ENCODE results near the gene LRRC70.
"Not testable (repeated sequence)": the region's sequence is repeated elsewhere in the genome, so short reads cannot be mapped to it uniquely, and the experiment has no call there.

Gene LRRC70, protein sequence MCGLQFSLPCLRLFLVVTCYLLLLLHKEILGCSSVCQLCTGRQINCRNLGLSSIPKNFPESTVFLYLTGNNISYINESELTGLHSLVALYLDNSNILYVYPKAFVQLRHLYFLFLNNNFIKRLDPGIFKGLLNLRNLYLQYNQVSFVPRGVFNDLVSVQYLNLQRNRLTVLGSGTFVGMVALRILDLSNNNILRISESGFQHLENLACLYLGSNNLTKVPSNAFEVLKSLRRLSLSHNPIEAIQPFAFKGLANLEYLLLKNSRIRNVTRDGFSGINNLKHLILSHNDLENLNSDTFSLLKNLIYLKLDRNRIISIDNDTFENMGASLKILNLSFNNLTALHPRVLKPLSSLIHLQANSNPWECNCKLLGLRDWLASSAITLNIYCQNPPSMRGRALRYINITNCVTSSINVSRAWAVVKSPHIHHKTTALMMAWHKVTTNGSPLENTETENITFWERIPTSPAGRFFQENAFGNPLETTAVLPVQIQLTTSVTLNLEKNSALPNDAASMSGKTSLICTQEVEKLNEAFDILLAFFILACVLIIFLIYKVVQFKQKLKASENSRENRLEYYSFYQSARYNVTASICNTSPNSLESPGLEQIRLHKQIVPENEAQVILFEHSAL

DNA sequence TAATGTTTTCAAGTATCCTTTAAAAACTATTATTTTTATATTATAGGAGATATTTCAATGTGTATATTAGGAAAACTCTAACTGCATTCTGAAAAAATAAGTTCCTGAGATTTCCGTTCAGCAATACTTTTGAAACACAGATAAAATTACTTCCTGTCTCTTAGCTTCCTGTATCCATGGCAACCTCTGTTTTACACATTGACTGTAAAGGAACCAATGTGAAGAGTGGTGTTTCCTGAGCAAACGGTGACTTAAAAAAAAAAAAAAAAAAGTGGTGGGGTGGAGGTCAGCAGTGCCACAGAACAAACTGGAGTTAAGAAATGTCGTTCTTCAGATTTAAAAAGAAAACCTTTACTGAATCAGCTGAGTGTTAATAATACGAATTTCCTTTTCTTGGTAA lies at the start of gene LRRC70:
Gene LRRC70, plus strand, starts transcription at position 280 of the 400 bp plus-strand sequence. CDS start 620 bp downstream, outside the sequence.
- peak; percentile 11 for DNase-seq (ENCODE audit: low spot score)

DNA sequence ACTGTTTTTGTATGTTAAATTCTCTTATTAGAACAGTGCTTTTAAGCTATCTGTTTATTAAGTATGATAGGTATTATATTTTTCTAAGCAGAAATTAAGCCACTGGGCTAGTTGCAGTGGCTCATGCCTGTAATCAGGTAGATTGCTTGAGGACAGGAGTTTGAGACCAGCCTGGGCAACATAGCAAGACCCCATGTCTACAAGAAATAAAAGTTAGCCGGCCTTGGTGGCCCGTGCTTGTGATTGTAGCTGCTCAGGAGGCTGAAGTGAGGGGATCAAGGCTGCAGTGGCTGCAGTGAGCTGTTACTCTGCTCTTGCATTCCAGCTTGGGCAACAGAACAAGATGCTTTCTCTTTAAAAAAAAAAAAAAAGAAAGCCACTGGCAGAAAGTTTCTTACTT lies 45.0 kb upstream of the LRRC70 start:
- DNase-seq (ENCODE audit: low spot score) = no peak

DNA sequence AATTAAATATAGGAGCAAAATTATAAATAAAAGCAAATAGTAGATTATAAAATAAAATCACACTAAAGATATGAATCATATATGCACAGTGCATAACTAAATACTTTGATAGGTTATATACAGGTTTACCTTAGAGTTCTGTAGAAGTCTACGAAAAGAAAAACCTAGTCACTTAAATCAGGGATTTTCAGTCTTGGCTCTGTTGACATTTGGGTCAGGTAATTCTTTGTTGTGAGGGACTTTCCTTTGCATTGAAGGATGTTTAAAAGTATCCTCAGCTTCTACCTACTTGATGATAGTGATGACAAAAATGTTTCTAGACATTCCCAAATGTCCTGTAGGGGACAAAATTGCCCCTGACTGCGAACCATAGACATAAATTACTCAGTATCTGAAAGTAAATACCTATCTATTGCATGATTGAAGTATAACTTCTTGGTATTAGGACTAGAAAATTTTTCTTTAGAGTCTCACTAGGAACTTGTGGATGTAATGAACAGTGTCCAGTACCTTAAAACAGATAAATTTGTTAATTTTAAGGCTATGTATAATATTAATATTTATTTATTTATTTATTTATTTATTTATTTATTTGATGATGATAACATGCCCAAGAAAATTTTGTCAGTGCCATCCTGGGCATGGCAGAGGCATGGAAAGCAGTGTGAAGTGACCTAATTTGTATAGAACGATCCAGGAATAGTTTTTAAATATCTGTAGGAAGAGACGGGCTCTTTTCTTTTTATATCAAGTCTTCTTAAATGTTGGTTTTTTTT lies 44.0 kb upstream of the LRRC70 start:
- DNase-seq (ENCODE audit: low spot score) = no peak

DNA sequence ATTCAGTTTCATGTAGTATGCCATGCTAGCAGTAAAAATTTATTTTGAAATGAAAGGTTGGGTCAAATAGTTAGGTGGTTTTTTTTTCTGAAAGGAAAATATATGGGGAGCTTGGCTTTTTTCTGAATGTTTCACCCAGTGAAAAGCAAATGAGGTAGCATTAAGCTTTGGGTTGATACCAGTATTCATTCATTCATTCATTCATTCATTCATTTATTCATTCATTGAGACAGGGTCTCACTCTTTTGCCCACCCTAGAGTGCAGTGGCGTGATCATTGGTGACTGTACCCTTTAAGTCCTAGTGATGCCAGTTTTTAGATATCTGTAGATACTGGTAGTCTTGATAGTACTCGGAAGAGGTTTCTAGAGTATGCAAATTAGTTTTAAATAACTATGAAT lies 42.4 kb upstream of the LRRC70 start:
- no peak for DNase-seq (ENCODE audit: low spot score)

DNA sequence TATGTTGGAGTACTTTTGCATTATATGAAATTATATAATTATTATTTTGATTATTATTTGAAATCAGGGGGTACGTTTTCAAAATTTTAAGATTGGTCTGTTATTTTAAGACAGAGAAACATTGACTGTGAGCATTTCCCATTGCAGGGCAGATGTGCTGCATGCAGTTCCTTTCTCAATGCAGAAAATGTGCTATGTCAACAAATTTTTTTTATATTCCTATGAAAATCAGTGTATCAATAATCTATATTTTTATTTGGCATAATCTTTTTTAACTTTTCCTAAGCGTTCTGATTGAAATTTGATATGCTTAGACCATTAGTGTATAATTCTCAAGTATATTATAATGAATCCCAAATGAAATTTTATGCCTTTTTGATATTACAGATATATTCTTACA lies 41.8 kb upstream of the LRRC70 start:
- DNase-seq (ENCODE audit: low spot score) = no peak

DNA sequence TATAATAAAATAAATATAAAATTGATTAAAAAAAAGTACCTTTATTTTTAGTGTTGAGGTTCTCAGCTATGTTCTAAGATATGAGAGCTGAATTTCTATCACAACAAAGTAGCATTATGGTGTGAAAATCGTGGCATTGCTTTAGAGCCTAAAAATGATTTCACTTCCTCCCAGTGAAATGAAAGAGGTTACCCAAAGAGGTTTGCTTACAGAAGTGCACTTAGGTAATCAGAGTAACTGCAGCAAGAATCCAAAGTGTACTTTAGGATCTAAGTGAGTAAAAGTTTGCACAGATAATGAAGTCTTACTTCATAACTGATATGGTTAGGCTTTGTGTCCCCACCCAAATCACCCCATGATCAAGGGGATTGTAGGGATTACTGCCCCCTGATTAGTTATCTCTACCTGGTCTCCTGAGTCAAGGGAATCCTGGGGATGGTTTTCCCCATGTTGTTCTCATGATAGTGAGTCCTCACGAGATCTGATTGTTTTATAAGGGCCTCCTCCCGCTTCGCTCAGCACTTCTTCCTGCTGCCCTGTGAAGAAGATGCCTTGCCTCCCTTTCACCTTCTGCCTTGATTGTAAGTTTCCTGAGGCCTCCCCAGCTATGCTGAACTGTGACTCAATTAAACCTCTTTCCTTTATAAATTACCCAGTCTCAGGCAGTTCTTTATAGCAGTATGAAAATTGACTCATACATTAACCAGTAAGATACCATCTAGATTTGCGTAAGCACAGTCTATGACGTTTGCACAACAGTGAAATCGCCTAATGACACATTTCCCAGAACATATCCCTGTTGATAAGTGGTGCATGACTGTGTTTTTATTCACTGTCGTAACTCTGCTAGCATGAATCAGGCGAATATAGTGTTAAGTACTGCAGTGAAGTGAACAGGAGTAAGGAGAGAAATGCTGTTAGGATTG lies 40.3 kb upstream of the LRRC70 start:
- DNase-seq (ENCODE audit: low spot score) = peak; percentile 88

DNA sequence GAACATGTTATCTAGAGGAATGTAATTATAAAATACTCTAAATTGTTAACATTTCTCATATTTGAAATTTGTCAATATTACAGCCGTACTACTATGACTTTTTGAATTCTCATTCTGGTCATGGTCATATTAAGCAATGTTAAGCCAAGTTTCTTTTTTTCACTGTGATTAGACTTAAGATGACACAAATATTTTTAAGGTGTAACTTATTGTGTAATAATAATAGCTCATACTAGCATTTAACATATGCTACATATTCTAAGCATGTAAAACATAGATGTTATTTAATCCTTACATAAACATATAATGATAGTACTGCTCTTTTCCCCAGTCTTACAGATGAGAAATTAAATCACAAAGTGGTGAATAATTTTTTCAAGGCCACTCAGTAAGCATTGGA lies 35.9 kb upstream of the LRRC70 start:
- no peak for DNase-seq (ENCODE audit: low spot score)

DNA sequence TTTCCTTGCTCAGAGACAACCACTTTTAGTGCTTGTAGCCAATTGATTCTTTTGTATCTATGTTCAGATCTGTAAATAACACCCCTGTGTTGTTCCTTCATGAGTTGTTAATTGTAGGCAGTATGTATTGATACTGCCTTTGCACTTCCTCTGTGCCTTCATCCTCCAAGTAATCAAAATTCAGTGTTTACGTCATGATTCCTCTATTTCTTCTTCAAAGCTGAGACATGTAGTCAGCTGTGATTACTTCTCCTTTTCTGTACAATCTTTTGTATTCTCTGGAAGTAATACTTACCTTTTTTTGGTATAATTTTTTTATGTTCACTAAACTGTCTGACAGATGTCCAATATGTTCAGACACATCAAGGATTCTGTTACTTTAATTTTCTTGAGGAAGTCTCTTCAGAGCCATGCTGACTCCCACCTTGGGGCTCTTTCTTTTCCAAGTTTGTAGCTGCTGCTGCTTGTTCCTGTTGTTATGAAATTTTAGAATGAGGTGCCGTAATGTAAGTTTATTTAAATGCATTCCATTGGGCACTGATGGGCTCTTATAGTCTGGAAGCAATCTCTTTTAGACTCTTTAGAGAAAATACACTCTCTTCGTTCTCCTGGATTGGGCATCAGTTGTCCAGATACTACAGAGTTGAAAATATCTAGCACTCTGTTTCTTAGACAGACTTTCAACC lies 30.5 kb upstream of the LRRC70 start:
- DNase-seq (ENCODE audit: low spot score) = no peak

DNA sequence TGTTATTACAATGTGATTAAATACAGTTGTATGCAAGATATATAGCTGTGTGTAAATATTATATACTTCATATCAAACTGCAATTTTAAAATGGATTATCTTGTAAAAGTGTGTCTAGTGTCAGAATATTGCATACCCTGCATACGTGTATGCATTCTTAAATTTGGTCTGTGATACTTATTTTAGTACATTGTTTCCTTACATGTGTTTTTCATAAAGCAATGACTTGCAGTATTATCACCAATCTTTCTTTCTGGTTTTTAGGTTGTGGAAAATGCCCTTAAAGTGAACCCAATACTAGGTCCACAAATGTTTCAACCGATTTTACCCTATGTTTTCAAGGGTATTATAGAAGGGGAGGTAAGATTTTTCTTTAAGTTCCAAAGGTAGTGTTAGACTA lies 28.5 kb upstream of the LRRC70 start:
- no peak for DNase-seq (ENCODE audit: low spot score)

DNA sequence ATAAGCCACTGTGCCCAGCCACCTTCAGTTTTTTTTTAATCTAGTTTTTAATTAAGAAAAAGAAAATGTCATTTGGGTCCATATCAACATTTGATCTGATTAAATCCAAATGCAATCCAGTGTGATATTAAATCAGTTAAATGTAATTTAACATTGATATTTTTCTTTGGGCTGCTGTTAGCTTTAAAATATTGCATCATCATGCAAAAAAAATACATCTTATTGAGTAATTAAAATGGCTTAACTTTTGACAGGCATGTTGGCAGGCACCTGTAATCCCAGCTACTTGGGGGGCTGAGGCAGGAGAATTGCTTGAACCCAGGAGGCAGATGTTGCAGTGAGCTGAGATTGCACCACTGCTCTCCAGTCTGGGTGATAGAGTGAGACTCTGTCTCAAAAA lies 22.7 kb upstream of the LRRC70 start:
- DNase-seq (ENCODE audit: low spot score) = no peak

DNA sequence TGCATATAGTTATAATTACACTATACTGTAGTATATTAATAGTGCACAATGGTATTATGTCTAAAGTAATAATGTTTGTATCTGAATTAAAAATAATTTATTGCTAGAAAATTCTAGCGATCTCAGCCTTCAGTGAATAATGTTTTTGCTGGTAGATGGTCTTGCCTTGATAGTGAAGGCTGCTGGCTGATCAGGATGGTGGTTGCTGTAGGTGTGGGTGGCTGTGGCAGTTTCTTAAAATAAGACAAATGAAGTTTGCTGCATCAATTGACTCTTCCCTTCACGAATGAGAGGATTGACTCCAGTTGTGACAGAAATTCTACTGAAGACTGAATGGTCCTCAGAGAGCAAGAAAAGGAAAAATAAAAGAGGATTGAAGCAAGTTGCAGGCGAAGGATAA lies 19.7 kb upstream of the LRRC70 start:
- DNase-seq (ENCODE audit: low spot score) = no peak

DNA sequence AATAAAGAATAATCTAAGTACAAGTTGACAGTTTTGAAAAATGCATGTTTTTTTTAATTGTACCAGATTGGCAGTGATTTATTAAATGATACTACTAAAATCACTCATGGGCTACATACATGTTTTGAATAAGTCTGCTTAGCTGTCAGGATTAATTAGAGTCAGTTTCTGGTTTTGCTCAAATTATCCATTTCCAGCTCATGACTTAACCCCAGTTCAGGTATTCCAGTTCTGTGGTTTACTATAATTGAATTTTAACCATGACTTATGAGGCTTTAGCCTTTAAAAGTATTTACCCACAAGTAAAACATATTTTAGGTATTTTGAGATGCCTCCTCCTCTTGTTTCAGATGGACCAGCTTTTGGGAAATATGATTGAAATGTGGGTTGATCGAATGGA lies 17.8 kb upstream of the LRRC70 start:
- no peak for DNase-seq (ENCODE audit: low spot score)

DNA sequence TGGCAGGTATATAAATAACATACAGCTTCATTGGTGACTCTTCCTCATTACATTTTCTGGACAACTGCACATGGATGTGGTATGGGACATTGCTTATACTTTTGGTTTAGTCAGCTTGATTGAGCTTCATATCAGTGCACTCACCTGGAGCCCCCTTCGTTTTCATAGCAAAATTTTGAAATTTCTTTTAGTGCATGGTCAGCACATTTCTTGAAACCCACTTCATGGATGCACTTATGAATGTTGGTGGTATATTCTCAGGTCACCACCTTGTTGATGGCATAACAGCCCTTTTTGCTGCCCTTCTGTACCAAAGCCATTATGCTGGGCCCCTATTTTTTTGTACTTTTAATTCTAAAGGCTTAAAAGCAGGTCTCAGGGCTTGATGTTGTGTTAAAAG lies 16.7 kb upstream of the LRRC70 start:
- no peak for DNase-seq (ENCODE audit: low spot score)

DNA sequence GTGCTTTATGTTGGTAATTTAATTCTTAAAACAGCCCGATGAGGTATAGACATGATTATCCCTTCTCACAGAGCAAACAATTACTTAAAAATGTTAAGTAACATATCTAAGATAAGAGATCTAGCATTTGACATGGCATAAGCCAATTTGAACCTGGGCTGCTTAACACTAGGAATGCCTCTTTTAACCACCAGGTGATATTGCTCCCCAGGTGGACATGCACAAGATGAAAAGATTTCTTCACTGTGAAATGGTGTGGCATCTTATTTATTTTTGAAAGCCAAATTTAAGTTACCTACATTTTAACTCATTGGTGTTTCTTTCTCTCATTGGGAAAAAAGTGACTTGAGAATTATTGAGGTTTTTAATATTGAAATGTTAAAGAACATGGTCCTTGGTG lies 15.8 kb upstream of the LRRC70 start:
- DNase-seq (ENCODE audit: low spot score) = no peak

DNA sequence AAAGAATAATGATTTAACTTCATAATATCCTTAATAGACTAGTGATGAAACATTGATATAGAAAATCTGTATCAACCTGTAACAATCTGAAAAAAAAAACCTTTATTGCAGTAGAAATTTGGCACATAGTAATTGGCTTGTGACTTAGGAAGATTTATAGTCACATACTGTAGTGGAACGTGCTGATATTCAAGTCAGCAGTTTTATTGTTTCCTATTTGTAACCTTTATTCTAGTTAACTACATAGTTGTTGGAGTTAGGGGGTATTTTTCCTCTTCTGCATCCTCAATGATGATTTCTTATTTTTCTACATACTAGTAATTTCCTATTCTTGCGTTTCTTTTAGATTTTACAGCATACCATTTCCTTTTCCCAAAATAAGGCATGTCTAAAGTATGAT lies 14.5 kb upstream of the LRRC70 start:
- no peak for DNase-seq (ENCODE audit: low spot score)

DNA sequence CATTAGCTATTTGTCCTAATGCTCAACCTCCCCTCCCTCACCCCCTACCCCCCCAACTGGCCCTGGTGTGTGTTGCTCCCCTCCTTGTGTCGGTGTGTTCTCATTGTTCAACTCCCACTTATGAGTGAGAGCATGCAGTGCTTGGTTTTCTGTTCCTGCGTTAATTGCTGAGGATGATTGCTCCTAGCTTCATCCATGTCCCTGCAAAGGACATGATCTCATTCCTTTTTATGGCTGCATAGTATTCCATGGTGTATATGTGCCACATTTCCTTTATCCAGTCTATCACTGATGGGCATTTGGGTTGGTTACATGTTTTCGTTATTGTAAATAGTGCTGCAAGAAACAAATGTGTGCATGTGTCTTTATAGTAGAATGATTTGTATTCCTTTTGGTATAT lies 12.9 kb upstream of the LRRC70 start:
- not testable (repeated sequence) for DNase-seq (ENCODE audit: low spot score)

DNA sequence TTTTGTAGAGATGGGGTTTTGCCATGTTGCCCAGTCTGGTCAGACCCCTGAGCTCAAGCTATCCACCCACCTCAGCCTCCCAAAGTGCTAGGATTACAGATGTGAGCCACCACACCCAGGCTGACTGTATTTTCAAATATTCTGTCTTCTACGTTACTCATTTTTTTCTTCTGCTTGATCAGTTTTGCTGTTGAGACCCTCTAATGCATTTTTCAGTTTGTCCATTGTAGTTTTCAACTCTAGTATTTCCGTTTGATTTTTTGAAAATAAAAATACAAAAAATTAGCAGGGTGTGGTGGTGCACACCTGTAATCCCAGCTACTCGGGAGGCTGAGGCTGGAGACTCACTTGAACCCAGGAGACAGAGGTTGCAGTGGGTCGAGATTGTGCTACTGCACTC lies 10.5 kb upstream of the LRRC70 start:
- DNase-seq (ENCODE audit: low spot score) = no peak

DNA sequence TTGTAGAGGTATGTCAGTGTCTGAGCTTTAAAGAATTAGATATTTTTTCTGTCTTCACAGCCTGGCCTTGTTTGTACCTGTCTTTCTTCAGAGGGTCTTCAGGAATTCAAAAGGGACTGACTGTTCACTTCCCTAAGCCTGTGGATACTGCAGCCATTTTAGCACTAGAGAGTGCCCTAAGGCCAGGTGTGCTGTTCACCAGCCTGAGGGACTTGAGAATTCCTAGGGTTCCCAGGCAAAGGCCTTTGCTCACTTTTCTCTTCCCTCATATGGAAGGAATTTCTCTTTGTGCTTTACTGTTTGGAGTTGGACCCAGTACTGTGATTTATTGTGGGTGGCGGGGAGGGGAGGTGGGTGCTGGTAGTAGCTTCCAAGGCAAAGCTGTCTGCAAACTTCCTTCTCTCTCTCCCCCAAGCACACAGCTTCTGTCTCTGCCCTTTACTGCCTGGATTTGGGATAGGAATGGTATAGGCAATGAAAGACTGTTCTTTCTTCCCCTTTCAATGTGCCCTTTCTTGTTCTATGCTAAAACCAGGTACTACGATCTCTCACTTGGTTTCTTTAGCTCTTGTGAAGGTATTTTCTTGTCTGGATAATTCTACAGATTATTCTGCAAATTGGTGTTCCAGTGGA lies 9.7 kb upstream of the LRRC70 start:
- no peak for DNase-seq (ENCODE audit: low spot score)

DNA sequence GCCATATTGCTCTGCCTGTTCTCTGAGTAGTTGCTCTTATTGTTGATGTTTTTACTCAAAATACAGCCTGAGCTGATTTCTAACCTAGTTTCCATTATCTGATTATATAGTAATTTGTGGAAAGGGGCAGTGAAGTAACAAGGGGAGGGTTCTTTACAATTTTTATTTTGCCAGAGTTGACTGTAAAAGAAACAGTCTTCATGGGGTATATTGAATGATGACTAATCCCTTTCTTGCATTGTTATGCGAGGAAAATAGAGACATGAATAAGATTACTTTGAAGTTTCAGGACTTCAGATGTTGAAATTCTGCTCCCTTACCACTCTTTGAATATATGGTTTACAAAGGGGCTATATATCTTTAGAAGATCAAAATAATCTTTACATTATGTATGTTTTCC lies 9.1 kb upstream of the LRRC70 start:
- DNase-seq (ENCODE audit: low spot score) = no peak

DNA sequence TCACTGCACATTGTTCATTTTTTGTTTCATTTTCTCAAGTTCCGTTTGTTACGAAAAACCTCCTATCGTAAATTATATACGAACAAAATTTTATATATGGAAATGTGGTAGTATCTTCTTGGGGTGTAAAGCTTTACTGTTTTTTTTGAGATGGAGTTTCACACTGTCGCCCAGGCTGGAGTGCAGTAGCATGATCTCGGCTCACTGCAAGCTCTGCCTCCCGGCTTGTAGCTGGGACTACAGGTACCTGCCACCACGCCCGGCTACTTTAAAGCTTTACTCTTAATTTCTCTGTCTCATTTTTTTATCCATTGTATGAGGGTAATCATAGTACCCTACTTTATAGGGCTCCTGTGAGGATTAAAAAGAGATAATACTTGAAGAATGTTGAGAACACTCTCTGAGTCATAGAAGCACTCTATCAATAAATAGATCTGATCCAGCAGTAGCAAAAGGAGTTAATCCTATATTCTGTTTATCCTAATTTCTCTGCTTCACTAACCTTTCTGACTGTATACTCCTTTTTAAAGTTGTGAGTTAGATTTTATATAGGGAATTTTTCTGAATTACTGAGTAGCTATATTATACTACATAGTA lies 5.6 kb upstream of the LRRC70 start:
- DNase-seq (ENCODE audit: low spot score) = no peak

DNA sequence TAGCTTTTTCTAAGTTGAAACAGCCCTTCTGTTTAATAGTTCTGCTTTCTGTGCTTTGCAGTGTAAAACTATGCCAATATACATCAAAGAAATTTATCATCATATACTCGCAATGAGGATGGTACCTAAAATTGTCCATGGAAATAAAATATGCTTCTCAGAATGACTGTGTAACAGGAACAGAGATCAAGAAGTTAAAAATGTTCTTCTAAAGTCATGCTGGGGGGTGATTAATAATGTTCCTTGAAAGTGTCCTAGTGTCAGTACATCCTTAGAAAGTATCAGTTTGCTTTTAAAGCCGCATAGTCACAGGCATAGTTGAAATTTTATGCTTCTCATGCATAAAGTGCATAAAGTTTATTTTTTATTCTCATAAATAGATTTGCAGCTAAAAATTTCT lies 4.0 kb upstream of the LRRC70 start:
- no peak for DNase-seq (ENCODE audit: low spot score)
